GM12874 (cell line): ENCODE data around the gene CLTCL1.

Source experiments
- CTCF ChIP-seq: IDR thresholded peaks from 2 replicates; pipeline ENCODE4 v1.5.1; 2011; ENCODE audit warnings: low read depth, mild to moderate bottlenecking, control low read depth, low read length, moderate library complexity; ENCODE audit not compliant: insufficient read depth

CLTCL1 gene

GRCh38 chr22:19285831-19286230, 5.7 kb downstream of the CLTCL1 start:
- no peak for TF ChIP-seq CTCF

GRCh38 chr22:19277785-19278184, 13.7 kb downstream of the CLTCL1 start:
- no peak for TF ChIP-seq CTCF

- no peak for TF ChIP-seq CTCF
Observed at GRCh38 chr22:19275919-19276600, 15.5 kb downstream of the CLTCL1 start.

GRCh38 chr22:19275513-19275912, 16.0 kb downstream of the CLTCL1 start:
- no peak for TF ChIP-seq CTCF

- no peak for TF ChIP-seq CTCF
Observed at GRCh38 chr22:19275104-19275503, 16.4 kb downstream of the CLTCL1 start.

GRCh38 chr22:19271856-19272535, 19.5 kb downstream of the CLTCL1 start:
- TF ChIP-seq CTCF = no peak

- TF ChIP-seq CTCF = no peak
Observed at GRCh38 chr22:19271273-19271855, 20.2 kb downstream of the CLTCL1 start.
